Endothelial cell (in vitro differentiated cells): ENCODE results near the gene ZNF774. TPM values are rescaled to one million over a fixed set of nuclear protein-coding genes. Genes with fewer than 3 reads are reported as not detected.
"Not testable (repeated sequence)": the region's sequence is repeated elsewhere in the genome, so short reads cannot be mapped to it uniquely, and the experiment has no call there.

Experiments
- DNase-seq: peaks from one replicate; pipeline ENCODE4 v3.0.0; 2021; ENCODE audit warnings: low spot score
- H3K27ac Mint-ChIP-seq: one replicate; pipeline ENCODE4 v1.8.0; 2021; ENCODE audit warnings: mixed read lengths, inconsistent platforms; ENCODE audit not compliant: unreplicated experiment
- H3K27me3 Mint-ChIP-seq: one replicate; pipeline ENCODE4 v1.8.0; 2021; ENCODE audit warnings: mild to moderate bottlenecking, moderate library complexity, mixed read lengths, inconsistent platforms; ENCODE audit not compliant: unreplicated experiment
- H3K36me3 Mint-ChIP-seq: one replicate; pipeline ENCODE4 v1.8.0; 2021; ENCODE audit warnings: mild to moderate bottlenecking, low read depth, mixed read lengths, inconsistent platforms; ENCODE audit not compliant: unreplicated experiment
- H3K4me1 Mint-ChIP-seq: one replicate; pipeline ENCODE4 v1.8.0; 2021; ENCODE audit warnings: mild to moderate bottlenecking, mixed read lengths, inconsistent platforms; ENCODE audit not compliant: unreplicated experiment
- H3K4me3 Mint-ChIP-seq: one replicate; pipeline ENCODE4 v1.8.0; 2021; ENCODE audit warnings: mild to moderate bottlenecking, mixed read lengths, inconsistent platforms; ENCODE audit not compliant: unreplicated experiment
- H3K9me3 Mint-ChIP-seq: one replicate; pipeline ENCODE4 v1.8.0; 2021; ENCODE audit warnings: mixed read lengths, inconsistent platforms; ENCODE audit not compliant: unreplicated experiment
- long read RNA-seq: library from polyadenylated mRNA; unstranded; transcript quantifications from one replicate; pipeline ENCODE4 v2.0.0, GENCODE V29; 2020; ENCODE audit not compliant: unreplicated experiment
- total RNA-seq: library from RNA; stranded (reverse); fragmentation: NEBNext Ultra II Directional; extraction: Animal tissue kit (Norgen Biotek cat#: 25700); gene quantifications from one replicate; pipeline ENCODE4 v1.2.1, GENCODE V29; 2021; ENCODE audit not compliant: unreplicated experiment
- TF ChIP-seq, protein P1 (sequence below): fragments of 200-600 bp; sonication (generic); IDR thresholded peaks from one replicate; pipeline ENCODE4 v1.5.0; 2021; ENCODE audit warnings: antibody characterized with exemption; ENCODE audit not compliant: unreplicated experiment

The ZNF774 gene
- 4.1 TPM for total RNA-seq
- long read RNA-seq = 0 reads

DNA sequence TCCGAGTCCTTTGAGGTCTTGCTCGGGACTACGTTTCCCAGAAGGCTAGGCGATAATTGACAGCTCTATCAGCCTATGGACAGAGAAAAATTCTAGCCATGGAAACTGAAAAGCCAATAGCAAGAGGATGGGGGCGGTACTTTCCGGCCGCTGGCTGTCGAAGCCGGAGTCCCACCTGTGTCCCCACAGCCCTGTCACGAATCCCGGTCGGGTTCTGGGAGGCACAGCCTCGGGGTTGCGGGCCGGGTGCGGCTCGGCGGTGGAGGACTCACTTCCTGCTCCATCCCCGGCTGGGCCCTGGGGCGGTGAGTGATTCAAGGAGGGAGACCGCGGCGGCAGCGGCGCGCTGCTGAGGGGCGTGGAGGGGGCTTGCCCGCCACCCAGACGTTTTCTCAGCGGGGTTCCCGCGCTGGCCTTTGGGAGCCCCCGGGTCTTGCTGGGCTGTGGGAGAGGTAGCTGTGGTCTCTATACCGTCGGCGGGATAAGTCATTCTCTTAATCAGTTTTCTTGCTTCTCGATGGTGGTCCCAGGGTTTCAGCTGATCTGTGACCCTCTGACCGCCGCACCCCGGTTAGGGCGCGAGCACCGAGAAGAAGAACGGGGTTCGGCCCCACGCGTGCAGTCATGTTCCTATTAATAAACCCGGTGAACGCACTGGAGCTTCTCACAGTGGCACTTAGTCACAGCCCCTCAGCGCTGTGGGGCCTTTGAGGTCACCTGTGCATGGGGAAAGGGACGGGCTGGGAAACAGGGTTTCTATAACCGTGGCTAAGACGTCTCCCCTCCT, at the start of gene ZNF774:
Gene ZNF774, plus strand, starts transcription at position 178 of the 787 bp plus-strand sequence. CDS start 2,377 bp downstream, outside the sequence.
- Mint-ChIP-seq H3K36me3 (no peaks in the 10 kb centered on the region), H3K27ac (no peak within 1 kb of the TSS), H3K4me1 (no peaks in the 10 kb centered on the region), H3K4me3 (peak within 1 kb of the TSS; percentile 90), H3K9me3 (no peaks in the 10 kb centered on the region), H3K27me3 (no peaks in the 10 kb centered on the region)
- TF ChIP-seq, protein P1, sequence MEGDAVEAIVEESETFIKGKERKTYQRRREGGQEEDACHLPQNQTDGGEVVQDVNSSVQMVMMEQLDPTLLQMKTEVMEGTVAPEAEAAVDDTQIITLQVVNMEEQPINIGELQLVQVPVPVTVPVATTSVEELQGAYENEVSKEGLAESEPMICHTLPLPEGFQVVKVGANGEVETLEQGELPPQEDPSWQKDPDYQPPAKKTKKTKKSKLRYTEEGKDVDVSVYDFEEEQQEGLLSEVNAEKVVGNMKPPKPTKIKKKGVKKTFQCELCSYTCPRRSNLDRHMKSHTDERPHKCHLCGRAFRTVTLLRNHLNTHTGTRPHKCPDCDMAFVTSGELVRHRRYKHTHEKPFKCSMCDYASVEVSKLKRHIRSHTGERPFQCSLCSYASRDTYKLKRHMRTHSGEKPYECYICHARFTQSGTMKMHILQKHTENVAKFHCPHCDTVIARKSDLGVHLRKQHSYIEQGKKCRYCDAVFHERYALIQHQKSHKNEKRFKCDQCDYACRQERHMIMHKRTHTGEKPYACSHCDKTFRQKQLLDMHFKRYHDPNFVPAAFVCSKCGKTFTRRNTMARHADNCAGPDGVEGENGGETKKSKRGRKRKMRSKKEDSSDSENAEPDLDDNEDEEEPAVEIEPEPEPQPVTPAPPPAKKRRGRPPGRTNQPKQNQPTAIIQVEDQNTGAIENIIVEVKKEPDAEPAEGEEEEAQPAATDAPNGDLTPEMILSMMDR = no peak
- DNase-seq = peak; percentile 87

DNA sequence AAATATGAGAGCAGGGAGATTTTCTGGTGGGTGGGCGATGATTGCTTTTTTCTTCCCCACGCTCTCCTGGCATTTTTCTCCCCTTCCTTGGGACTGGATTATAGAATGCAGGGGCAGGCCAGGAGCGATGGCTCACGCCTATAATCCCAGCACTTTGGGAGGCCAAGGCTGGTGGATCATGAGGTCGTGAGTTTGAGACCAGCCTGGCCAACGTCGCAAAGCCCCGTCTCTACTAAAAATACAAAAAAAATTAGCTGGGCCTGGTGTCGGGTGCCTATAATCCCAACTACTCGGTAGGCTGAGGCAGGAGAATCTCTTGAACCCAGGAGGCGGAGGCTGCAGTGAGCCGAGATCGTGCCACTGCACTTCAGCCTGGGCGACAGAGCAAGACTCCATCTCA, 46.7 kb upstream of the ZNF774 start:
- not testable (repeated sequence) for H3K27me3 Mint-ChIP-seq, H3K9me3 Mint-ChIP-seq, H3K4me3 Mint-ChIP-seq, H3K36me3 Mint-ChIP-seq, H3K4me1 Mint-ChIP-seq, DNase-seq, H3K27ac Mint-ChIP-seq

DNA sequence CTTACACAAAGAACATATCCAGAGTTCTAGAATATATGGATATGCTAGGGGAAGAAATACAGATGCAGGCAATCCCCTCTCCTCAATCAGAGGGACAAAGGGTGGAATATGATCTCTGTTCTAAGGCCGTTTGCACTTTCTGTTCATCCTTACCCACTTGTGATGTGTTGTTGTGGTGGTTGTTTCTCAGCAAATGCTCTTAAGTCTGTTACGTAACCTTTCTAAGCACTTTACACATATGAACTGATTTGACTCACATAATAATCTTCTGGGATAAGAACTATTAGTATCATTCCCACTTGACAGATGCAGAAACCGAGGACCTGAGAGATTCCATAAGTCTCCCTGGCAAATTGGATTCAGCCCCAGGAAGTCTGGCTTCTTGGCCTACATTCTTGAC, 46.2 kb upstream of the ZNF774 start:
- no peaks in the 10 kb centered on the region for H3K9me3 Mint-ChIP-seq
- H3K4me3 Mint-ChIP-seq = no peak overlapping the region
- H3K4me1 Mint-ChIP-seq = no peaks in the 10 kb centered on the region
- no peak for DNase-seq
- no peaks in the 10 kb centered on the region for H3K27me3 Mint-ChIP-seq
- H3K27ac Mint-ChIP-seq = no peak overlapping the region
- TF ChIP-seq, protein P1 = no peak
- no peaks in the 10 kb centered on the region for H3K36me3 Mint-ChIP-seq

DNA sequence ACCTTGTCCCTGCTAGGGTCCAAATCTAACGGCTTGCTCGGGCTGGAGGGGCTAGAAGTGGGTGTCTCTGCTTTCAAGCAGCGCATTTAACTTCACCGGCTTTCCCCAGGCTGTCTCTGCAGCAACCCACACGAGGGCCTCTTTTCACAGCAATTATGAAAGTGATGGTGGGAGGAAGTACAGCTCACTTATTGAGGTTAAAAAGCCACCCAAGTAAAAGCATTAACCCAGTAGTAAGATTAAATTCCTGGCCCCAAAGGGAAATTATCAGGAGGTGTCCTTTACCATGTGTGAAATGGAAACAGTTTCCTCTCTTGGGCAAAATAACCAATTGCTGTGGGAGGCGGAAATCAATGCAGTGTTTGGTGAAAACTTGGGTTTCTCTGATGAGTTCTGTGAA, 45.5 kb upstream of the ZNF774 start:
- H3K36me3 Mint-ChIP-seq = no peaks in the 10 kb centered on the region
- H3K9me3 Mint-ChIP-seq = no peaks in the 10 kb centered on the region
- no peak overlapping the region for H3K4me3 Mint-ChIP-seq
- H3K27me3 Mint-ChIP-seq = no peaks in the 10 kb centered on the region
- DNase-seq = no peak
- no peaks in the 10 kb centered on the region for H3K4me1 Mint-ChIP-seq
- TF ChIP-seq, protein P1 = no peak
- H3K27ac Mint-ChIP-seq = no peak overlapping the region

DNA sequence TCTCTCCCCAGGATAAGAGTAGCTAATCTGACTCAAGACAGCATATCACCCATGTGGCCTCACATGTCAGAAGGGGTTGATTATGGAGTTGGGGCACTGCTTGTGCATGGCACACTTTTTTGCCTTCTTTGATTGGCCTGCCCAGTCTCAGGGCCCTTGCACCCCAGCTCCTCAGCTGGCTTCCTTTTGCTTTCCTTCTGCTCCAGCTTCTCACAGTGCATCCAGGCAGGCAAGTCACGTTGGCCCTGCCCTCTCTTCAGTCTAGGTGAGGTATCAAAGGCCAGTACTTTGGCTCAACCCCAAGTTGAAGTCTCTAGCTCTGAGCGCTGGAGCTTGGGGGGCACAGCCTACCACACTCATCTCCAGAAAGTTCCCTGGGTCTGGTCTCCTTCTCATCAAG, 44.4 kb upstream of the ZNF774 start:
- Mint-ChIP-seq H3K27ac (no peak overlapping the region), H3K27me3 (no peaks in the 10 kb centered on the region), H3K4me1 (no peaks in the 10 kb centered on the region), H3K4me3 (no peak overlapping the region), H3K9me3 (no peaks in the 10 kb centered on the region), H3K36me3 (no peaks in the 10 kb centered on the region)
- no peak for DNase-seq
- TF ChIP-seq, protein P1 = no peak
